Activated CD4-positive, alpha-beta T cell treated with anti-CD3 and anti-CD28 coated beads, Interleukin-2, amount 10 ng/mL, durations not matched to agents 7 days and 5 days (primary cell): ENCODE data around the gene CLDN24. TPM values are rescaled to one million over a fixed set of nuclear protein-coding genes. Genes with fewer than 3 reads are reported as not detected.

Experiments used
- CTCF ChIA-PET: fragments of 350-600 bp; sonication (Branson Sonifier 250); formaldehyde crosslinking; loops from one replicate; lab custom pipeline; 2021; ENCODE audit warnings: antibody characterized with exemption; lab: Charles Lee
- POLR2A ChIA-PET: fragments of 350-600 bp; sonication (Branson Sonifier 250); formaldehyde crosslinking; loops from one replicate; lab custom pipeline; 2021; ENCODE audit warnings: antibody characterized with exemption; lab: Charles Lee
- DNase-seq: peaks from one replicate; pipeline ENCODE4 v3.0.0-alpha.2; 2020
- H3K27ac Mint-ChIP-seq: one replicate; pipeline ENCODE4 v1.8.0; 2021; ENCODE audit warnings: mild to moderate bottlenecking, moderate library complexity, mixed read lengths
- H3K27me3 Mint-ChIP-seq: one replicate; pipeline ENCODE4 v1.8.0; 2021; ENCODE audit warnings: mixed read lengths
- H3K36me3 Mint-ChIP-seq: one replicate; pipeline ENCODE4 v1.8.0; 2021; ENCODE audit warnings: low read depth, mixed read lengths
- H3K4me1 Mint-ChIP-seq: one replicate; pipeline ENCODE4 v1.8.0; 2021; ENCODE audit warnings: mixed read lengths
- H3K4me3 Mint-ChIP-seq: one replicate; pipeline ENCODE4 v1.8.0; 2021; ENCODE audit warnings: mild to moderate bottlenecking, moderate library complexity, mixed read lengths
- H3K9me3 Mint-ChIP-seq: one replicate; pipeline ENCODE4 v1.8.0; 2021; ENCODE audit warnings: mixed read lengths
- total RNA-seq, 2 experiments: library from RNA; stranded (reverse); gene quantifications; one replicate each; pipeline ENCODE4 v1.2.3, GENCODE V29; 2021

The CLDN24 gene
- total RNA-seq, 2 experiments from 2014 or later: not detected

DNA sequence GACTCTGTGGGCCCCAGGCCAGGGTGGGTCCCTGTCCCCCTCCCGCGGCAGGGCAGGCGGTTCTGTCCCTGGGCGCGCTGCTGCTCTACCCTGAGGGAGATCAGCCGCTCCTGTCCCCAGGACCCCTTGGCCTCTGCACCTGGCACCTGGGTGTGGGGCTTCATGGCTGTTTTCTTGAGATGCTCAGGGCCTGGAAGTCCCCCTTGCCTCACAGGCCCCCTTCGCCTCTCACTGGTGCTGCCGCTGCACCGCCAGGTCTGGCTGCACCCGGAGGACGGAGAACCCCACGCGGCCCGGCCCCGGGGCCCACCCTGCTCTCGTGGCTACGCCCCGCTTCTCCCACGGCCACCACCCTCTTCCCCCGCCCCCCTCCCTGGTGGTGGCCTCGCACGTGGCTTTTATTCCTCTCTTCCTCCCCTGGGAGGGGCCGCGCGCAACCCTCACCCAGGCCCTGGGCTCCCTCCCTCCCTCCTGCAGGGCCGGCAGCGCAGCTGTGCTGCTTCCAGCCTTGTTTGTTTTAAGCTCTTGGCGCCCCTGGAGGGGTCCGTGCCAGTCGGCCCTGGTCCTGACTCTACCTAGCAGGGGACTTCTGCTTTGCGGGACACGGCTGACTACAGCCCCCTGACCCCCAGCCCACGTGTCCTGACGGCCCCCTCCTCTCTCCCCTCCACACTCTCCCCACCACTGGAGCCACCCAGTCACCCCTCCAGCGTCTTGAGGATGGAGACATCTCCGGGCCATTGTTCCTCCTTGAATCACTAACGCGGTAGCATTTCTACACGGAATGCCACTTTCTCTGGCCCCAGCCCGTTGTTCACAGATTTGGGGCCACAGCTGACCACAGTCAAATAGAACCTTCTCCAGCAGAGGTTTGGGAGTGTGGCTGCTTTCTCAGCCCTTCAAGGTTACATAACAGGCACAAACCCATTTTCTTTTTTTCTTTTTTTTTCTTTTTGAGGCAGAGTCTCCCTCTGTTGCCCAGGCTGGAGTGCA is 20.6 kb upstream of the CLDN24 start:
- Mint-ChIP-seq H3K27me3 (peaks cover 20% of the 10 kb centered on the region), H3K4me3 (no peak overlapping the region), H3K9me3 (no peaks in the 10 kb centered on the region), H3K36me3 (no peaks in the 10 kb centered on the region), H3K27ac (no peak overlapping the region), H3K4me1 (no peaks in the 10 kb centered on the region)
- POLR2A ChIA-PET: no interaction called here
- DNase-seq: no peak
- CTCF ChIA-PET: no interaction called here

DNA sequence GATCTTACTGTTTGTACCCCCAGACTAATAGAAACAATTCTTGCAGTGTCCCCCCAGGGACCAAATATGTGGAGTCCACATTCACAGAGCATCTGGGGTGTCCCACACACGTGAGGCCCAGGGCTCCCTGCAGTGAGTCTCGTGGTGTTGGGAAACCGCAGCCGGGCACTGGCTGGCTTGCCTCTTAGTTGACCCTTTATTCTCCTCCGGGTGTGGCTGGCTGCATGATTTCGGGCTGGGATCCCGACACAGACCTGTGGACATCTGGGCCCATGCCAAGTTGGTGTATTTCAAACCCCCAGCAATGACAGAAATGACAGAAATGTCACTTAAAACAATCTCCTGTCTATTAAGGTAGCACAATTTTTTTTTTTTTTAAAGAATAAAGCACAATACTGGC is 15.6 kb upstream of the CLDN24 start:
- POLR2A ChIA-PET: no interaction called here

GRCh38 chr4:183337349-183337748 is 15.1 kb upstream of the CLDN24 start:
- peaks cover 15% of the 10 kb centered on the region for H3K27me3 Mint-ChIP-seq
- H3K36me3 Mint-ChIP-seq: no peaks in the 10 kb centered on the region
- no peak overlapping the region for H3K4me3 Mint-ChIP-seq
- ChIA-PET CTCF (no interaction called here), POLR2A (no interaction called here)
- H3K27ac Mint-ChIP-seq: no peak overlapping the region
- H3K9me3 Mint-ChIP-seq: no peaks in the 10 kb centered on the region
- peaks cover 4% of the 10 kb centered on the region for H3K4me1 Mint-ChIP-seq
- DNase-seq: no peak

More for the DNA sequence above, 15.6 kb upstream of the CLDN24 start:
- Mint-ChIP-seq H3K27ac (no peak overlapping the region), H3K36me3 (no peaks in the 10 kb centered on the region), H3K9me3 (no peaks in the 10 kb centered on the region), H3K4me1 (peaks cover 4% of the 10 kb centered on the region), H3K4me3 (no peak overlapping the region), H3K27me3 (peaks cover 15% of the 10 kb centered on the region)
- no peak for DNase-seq
- CTCF ChIA-PET: interaction anchor here (1.0 kb wide), 1 partner anchor 12 kb away, joined by 3 read pairs; no protein-coding TSS in a partner anchor

- no peak for DNase-seq
- Mint-ChIP-seq H3K4me3 (no peak overlapping the region), H3K27ac (no peak overlapping the region), H3K9me3 (no peaks in the 10 kb centered on the region), H3K27me3 (peaks cover 8% of the 10 kb centered on the region), H3K36me3 (no peaks in the 10 kb centered on the region), H3K4me1 (peaks cover 4% of the 10 kb centered on the region)
- ChIA-PET CTCF (no interaction called here), POLR2A (no interaction called here)
Measured at GRCh38 chr4:183335369-183335940, 13.2 kb upstream of the CLDN24 start.

- Mint-ChIP-seq H3K36me3 (no peaks in the 10 kb centered on the region), H3K27me3 (peaks cover 5% of the 10 kb centered on the region), H3K27ac (no peak overlapping the region), H3K4me3 (no peak overlapping the region), H3K9me3 (no peaks in the 10 kb centered on the region), H3K4me1 (peaks cover 4% of the 10 kb centered on the region)
- ChIA-PET POLR2A (no interaction called here), CTCF (no interaction called here)
- no peak for DNase-seq
Measured at GRCh38 chr4:183333983-183334382, 11.8 kb upstream of the CLDN24 start.

- Mint-ChIP-seq H3K4me1 (peaks cover 4% of the 10 kb centered on the region), H3K9me3 (no peaks in the 10 kb centered on the region), H3K36me3 (no peaks in the 10 kb centered on the region), H3K27ac (no peak overlapping the region), H3K27me3 (peaks cover 5% of the 10 kb centered on the region), H3K4me3 (no peak overlapping the region)
- ChIA-PET CTCF (no interaction called here), POLR2A (no interaction called here)
- DNase-seq: no peak
Measured at GRCh38 chr4:183333202-183333601, 11.0 kb upstream of the CLDN24 start.

DNA sequence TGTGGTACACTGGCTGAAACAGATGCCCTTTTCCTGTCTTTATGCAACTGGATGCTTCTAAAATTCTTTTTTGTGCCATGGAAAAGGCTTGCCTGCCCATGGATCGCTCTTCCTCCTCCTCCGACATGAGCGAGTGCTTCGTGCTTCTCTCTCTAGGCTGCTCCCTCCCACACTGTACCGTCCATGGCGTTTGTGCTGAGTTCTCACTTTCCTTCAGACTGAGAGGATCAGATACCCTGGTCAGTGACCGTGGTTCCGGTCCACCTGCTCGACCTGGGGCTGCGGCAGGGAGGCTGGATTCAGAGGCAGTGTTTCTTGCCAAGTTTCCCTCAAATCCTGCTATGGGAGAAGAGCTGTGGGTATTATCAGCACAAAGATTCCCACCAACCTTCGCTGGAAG is 10.2 kb upstream of the CLDN24 start:
- Mint-ChIP-seq H3K36me3 (no peaks in the 10 kb centered on the region), H3K9me3 (no peaks in the 10 kb centered on the region), H3K27me3 (peaks cover 5% of the 10 kb centered on the region), H3K27ac (no peak overlapping the region), H3K4me1 (peaks cover 4% of the 10 kb centered on the region), H3K4me3 (no peak overlapping the region)
- ChIA-PET CTCF (no interaction called here), POLR2A (no interaction called here)
- no peak for DNase-seq

DNA sequence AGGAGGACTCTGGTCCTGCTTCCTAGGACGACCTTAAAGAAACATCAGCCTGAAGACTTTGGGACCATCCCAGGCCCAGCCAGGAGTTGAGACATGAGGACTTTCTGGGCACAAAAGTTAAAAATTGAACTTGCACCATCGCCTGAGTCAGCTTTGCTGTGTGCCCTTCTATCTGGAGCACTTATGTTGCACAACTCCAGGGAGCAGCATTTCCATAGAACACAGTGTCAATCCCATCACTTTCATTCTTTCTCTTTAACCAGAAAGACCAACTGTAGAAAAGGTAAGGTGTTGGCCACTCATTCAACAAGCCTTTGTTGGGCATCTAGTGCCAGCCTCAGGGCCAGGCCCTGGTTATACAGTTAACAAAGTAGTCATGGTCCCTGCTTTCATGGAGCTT is 8.6 kb upstream of the CLDN24 start:
- CTCF ChIA-PET: interaction anchor here (0.8 to 1.0 kb wide), 2 partner anchors 8 to 16 kb away, joined by 3 read pairs; partner anchors contain the start of gene CLDN24
- Mint-ChIP-seq H3K4me3 (no peak overlapping the region), H3K27ac (no peak overlapping the region), H3K36me3 (no peaks in the 10 kb centered on the region), H3K27me3 (peaks cover 5% of the 10 kb centered on the region), H3K4me1 (peaks cover 4% of the 10 kb centered on the region), H3K9me3 (no peaks in the 10 kb centered on the region)
- POLR2A ChIA-PET: no interaction called here
- no peak for DNase-seq

DNA sequence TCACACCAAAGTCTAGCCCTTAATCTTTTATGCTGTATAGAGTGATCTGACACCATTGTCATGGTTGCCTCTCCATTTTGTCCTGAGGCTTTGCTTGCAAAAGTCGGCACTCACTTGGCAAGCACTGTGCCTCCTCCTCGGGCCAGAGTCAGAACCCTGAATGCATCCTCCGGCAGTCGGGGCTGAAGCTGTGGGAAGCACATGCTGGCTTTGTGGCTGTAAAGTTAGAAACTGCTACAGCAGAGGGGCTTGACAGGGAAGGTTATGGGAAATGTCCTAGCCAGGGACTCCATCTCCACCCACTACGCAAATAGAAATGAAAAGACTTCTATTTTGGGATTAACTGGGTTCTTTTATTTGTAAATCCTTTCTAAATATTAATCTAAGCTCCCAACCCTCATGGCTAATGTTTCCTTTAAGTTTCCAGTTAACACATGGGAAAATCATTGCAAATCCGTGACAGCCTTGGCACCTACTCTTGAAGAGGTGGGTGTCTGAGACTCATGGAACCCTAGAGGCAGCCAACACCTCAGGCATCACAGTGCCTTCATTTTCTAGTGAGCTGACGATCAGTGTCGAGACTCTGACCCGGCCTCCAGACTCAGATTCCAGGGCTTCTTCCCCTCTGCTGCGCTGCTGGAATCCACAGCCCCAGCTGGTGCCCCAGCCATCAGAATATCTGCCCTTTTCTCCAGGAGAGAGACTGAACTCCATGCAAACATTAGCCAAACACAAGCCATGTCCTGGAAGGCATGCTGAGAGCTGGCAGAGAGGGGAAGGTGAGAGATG is 7.9 kb upstream of the CLDN24 start:
- ChIA-PET POLR2A (no interaction called here), CTCF (no interaction called here)
- no peak for DNase-seq
- H3K4me3 Mint-ChIP-seq: no peak overlapping the region
- no peaks in the 10 kb centered on the region for H3K9me3 Mint-ChIP-seq
- no peak overlapping the region for H3K27ac Mint-ChIP-seq
- no peaks in the 10 kb centered on the region for H3K4me1 Mint-ChIP-seq
- H3K36me3 Mint-ChIP-seq: no peaks in the 10 kb centered on the region
- no peaks in the 10 kb centered on the region for H3K27me3 Mint-ChIP-seq

- Mint-ChIP-seq H3K36me3 (no peaks in the 10 kb centered on the region), H3K27me3 (no peaks in the 10 kb centered on the region), H3K9me3 (no peaks in the 10 kb centered on the region), H3K4me3 (no peak overlapping the region), H3K4me1 (no peaks in the 10 kb centered on the region), H3K27ac (no peak overlapping the region)
- POLR2A ChIA-PET: no interaction called here
- CTCF ChIA-PET: no interaction called here
- DNase-seq: no peak
Measured at GRCh38 chr4:183329244-183329643, 7.0 kb upstream of the CLDN24 start.

DNA sequence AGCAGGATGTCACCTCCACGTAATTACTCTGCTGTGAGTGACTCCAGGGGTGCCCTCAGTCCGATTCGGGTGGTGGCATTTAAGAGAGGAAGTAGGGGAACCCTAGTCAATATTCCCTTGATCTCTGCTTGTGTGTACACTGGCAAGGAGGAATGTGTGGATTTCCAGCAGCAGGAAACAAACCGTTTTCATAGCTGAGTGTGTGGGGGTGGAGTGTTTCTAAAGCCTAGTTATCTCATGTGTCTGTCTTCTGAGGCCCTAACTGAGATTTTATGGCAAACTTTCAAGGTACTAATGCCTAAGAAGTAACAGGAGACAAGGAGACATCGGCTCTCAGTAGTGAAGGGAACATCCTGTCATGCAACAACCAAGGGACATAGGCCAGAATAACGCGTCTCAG is 6.6 kb upstream of the CLDN24 start:
- Mint-ChIP-seq H3K36me3 (no peaks in the 10 kb centered on the region), H3K4me3 (no peak overlapping the region), H3K9me3 (no peaks in the 10 kb centered on the region), H3K27ac (no peak overlapping the region), H3K4me1 (no peaks in the 10 kb centered on the region), H3K27me3 (no peaks in the 10 kb centered on the region)
- ChIA-PET CTCF (no interaction called here), POLR2A (no interaction called here)
- no peak for DNase-seq

DNA sequence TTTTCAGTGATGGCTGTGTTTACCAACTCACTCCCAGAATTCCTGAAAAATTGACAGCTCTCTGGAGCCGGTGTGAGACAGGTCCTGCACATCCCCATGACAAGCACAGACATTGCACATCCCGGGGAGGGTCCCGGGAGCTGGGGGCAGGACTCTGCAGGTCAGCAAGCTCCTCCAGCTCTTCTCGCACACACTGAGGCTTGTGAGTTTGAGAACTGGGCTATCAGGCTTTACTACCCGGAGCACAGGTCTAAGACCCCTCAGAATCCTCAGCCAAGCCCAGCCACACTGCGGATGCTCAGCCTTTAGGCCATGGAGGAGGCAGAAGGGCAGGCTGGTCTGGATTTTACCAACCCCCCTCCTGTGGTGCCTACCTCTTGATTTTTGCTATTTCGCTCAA is 5.6 kb upstream of the CLDN24 start:
- no peaks in the 10 kb centered on the region for H3K4me1 Mint-ChIP-seq
- DNase-seq: no peak
- POLR2A ChIA-PET: no interaction called here
- H3K36me3 Mint-ChIP-seq: no peaks in the 10 kb centered on the region
- H3K4me3 Mint-ChIP-seq: no peak overlapping the region
- H3K27me3 Mint-ChIP-seq: no peaks in the 10 kb centered on the region
- H3K27ac Mint-ChIP-seq: no peak overlapping the region
- no peaks in the 10 kb centered on the region for H3K9me3 Mint-ChIP-seq
- CTCF ChIA-PET: no interaction called here

- Mint-ChIP-seq H3K9me3 (no peaks in the 10 kb centered on the region), H3K4me3 (no peak overlapping the region), H3K27me3 (no peaks in the 10 kb centered on the region), H3K27ac (no peak overlapping the region), H3K36me3 (no peaks in the 10 kb centered on the region), H3K4me1 (peaks cover 4% of the 10 kb centered on the region)
- CTCF ChIA-PET: no interaction called here
- no peak for DNase-seq
- POLR2A ChIA-PET: no interaction called here
Measured at GRCh38 chr4:183326853-183327252, 4.6 kb upstream of the CLDN24 start.
